HUES64 (cell line): ENCODE measurements around the gene ASF1B.

Experiments used
- H3K27ac ChIP-seq: 2 replicates; pipeline ENCODE4 v1.7.0; 2013; ENCODE audit warnings: low read depth, low read length, inconsistent platforms
- H3K27me3 ChIP-seq: 2 replicates; pipeline ENCODE4 v1.6.1; 2013; ENCODE audit warnings: mild to moderate bottlenecking, low read length; ENCODE audit not compliant: insufficient read depth
- H3K36me3 ChIP-seq: 2 replicates; pipeline ENCODE4 v1.6.1; 2013; ENCODE audit warnings: mild to moderate bottlenecking, low read length; ENCODE audit not compliant: insufficient read depth
- H3K4me1 ChIP-seq: 2 replicates; pipeline ENCODE4 v1.6.1; 2013; ENCODE audit warnings: mild to moderate bottlenecking, low read length, moderate library complexity; ENCODE audit not compliant: insufficient read depth
- H3K4me3 ChIP-seq: 2 replicates; pipeline ENCODE4 v1.5.1; 2013; ENCODE audit warnings: mild to moderate bottlenecking, low read length, moderate library complexity
- H3K9ac ChIP-seq: 2 replicates; pipeline ENCODE4 v1.6.1; 2013; ENCODE audit warnings: mild to moderate bottlenecking, low read depth, low read length
- H3K9me3 ChIP-seq: 2 replicates; pipeline ENCODE4 v1.6.1; 2013; ENCODE audit warnings: low read depth, low read length; ENCODE audit not compliant: insufficient read depth
- WGBS: fragments of 150-250, 120-280 bp; methylation state at CpG from one replicate; pipeline ENCODE4 v1.1.7; 2013; ENCODE audit warnings: missing lambda C conversion rate; 5-methylcytosine and 5-hydroxymethylcytosine counted together

The ASF1B gene

GRCh38 chr19:14127929-14128509 is 8.4 kb downstream of the ASF1B start:
- WGBS: 95% methylated on average over 4 of the region's 4 CpGs
- no peaks in the 10 kb centered on the region for H3K9me3 ChIP-seq
- H3K4me3 ChIP-seq: no peak overlapping the region
- peaks cover 37% of the 10 kb centered on the region for H3K36me3 ChIP-seq
- H3K27me3 ChIP-seq: no peaks in the 10 kb centered on the region
- no peak overlapping the region for H3K27ac ChIP-seq
- H3K9ac ChIP-seq: no peak overlapping the region
- H3K4me1 ChIP-seq: no peaks in the 10 kb centered on the region

GRCh38 chr19:14127176-14127575 is 9.2 kb downstream of the ASF1B start:
- Histone ChIP-seq H3K27me3 (no peaks in the 10 kb centered on the region), H3K27ac (no peak overlapping the region)

GRCh38 chr19:14122924-14123323 is 13.5 kb downstream of the ASF1B start:
- H3K4me3 ChIP-seq: no peak overlapping the region
- 94% methylated on average over 6 of the region's 6 CpGs for WGBS
- H3K27me3 ChIP-seq: no peaks in the 10 kb centered on the region
- no peaks in the 10 kb centered on the region for H3K9me3 ChIP-seq
- no peak overlapping the region for H3K9ac ChIP-seq
- no peak overlapping the region for H3K27ac ChIP-seq
- H3K4me1 ChIP-seq: peaks cover 4% of the 10 kb centered on the region; the same call in 1 of the 2 replicates
- H3K36me3 ChIP-seq: peaks cover 33% of the 10 kb centered on the region

More at GRCh38 chr19:14127176-14127575, 9.2 kb downstream of the ASF1B start:
- 94% methylated on average over 8 of the region's 8 CpGs for WGBS
- H3K9ac ChIP-seq: no peak overlapping the region
- H3K9me3 ChIP-seq: no peaks in the 10 kb centered on the region
- no peak overlapping the region for H3K4me3 ChIP-seq
- H3K36me3 ChIP-seq: peaks cover 35% of the 10 kb centered on the region
- H3K4me1 ChIP-seq: no peaks in the 10 kb centered on the region

- Histone ChIP-seq H3K9me3 (no peaks in the 10 kb centered on the region), H3K9ac (no peak overlapping the region), H3K27ac (no peak overlapping the region), H3K27me3 (no peaks in the 10 kb centered on the region), H3K36me3 (peaks cover 26% of the 10 kb centered on the region), H3K4me3 (no peak overlapping the region), H3K4me1 (peaks cover 7% of the 10 kb centered on the region; the same call in 1 of the 2 replicates)
- WGBS: 95% methylated on average over 7 of the region's 7 CpGs
Measured at GRCh38 chr19:14120497-14120780, 15.9 kb downstream of the ASF1B start.

GRCh38 chr19:14119644-14120496 is 16.5 kb downstream of the ASF1B start:
- H3K27ac ChIP-seq: no peak overlapping the region
- H3K4me3 ChIP-seq: no peak overlapping the region
- peaks cover 7% of the 10 kb centered on the region; the same call in 1 of the 2 replicates for H3K4me1 ChIP-seq
- peaks cover 22% of the 10 kb centered on the region for H3K36me3 ChIP-seq
- H3K27me3 ChIP-seq: no peaks in the 10 kb centered on the region
- H3K9me3 ChIP-seq: no peaks in the 10 kb centered on the region
- WGBS: 93% methylated on average over 7 of the region's 7 CpGs
- no peak overlapping the region for H3K9ac ChIP-seq

GRCh38 chr19:14119146-14119545 is 17.2 kb downstream of the ASF1B start:
- H3K27ac ChIP-seq: peak overlapping the region; percentile 89; the same call in 1 of the 2 replicates
- WGBS: 82% methylated on average over 2 of the region's 3 CpGs
- peaks cover 16% of the 10 kb centered on the region for H3K36me3 ChIP-seq
- H3K27me3 ChIP-seq: no peaks in the 10 kb centered on the region
- H3K4me3 ChIP-seq: peak overlapping the region; percentile 61; the same call in 1 of the 2 replicates
- H3K4me1 ChIP-seq: peaks cover 7% of the 10 kb centered on the region; the same call in 1 of the 2 replicates
- no peaks in the 10 kb centered on the region for H3K9me3 ChIP-seq
- H3K9ac ChIP-seq: no peak overlapping the region; the same call in 1 of the 2 replicates

GRCh38 chr19:14118165-14119051 is 18.0 kb downstream of the ASF1B start:
- Histone ChIP-seq H3K4me3 (peak overlapping the region; percentile 61), H3K9me3 (no peaks in the 10 kb centered on the region), H3K9ac (peak overlapping the region; percentile 74), H3K4me1 (peaks cover 10% of the 10 kb centered on the region), H3K27ac (peak overlapping the region; percentile 89), H3K27me3 (no peaks in the 10 kb centered on the region), H3K36me3 (peaks cover 12% of the 10 kb centered on the region)
- WGBS: 13% methylated on average over 59 of the region's 61 CpGs

GRCh38 chr19:14117668-14118164 is 18.7 kb downstream of the ASF1B start, which contains the start of gene PRKACA:
TSS of gene PRKACA (minus strand) at chr19:14117762. CDS start at chr19:14117547, 215 bp downstream.
- WGBS: under 1% methylated on average over 67 of the region's 67 CpGs
- Histone ChIP-seq H3K4me3 (peak within 1 kb of the TSS; percentile 63), H3K27ac (peak within 1 kb of the TSS; percentile 89), H3K27me3 (no peaks in the 10 kb centered on the region), H3K36me3 (peaks cover 12% of the 10 kb centered on the region), H3K9me3 (no peaks in the 10 kb centered on the region), H3K9ac (peak within 1 kb of the TSS; percentile 74), H3K4me1 (peaks cover 16% of the 10 kb centered on the region)

GRCh38 chr19:14116918-14117578 is 19.3 kb downstream of the ASF1B start:
- Histone ChIP-seq H3K9ac (no peak overlapping the region), H3K36me3 (peaks cover 12% of the 10 kb centered on the region), H3K9me3 (no peaks in the 10 kb centered on the region), H3K27me3 (no peaks in the 10 kb centered on the region), H3K27ac (no peak overlapping the region), H3K4me3 (peak overlapping the region; percentile 63), H3K4me1 (peaks cover 22% of the 10 kb centered on the region)
- WGBS: under 1% methylated on average over 33 of the region's 33 CpGs

- H3K4me1 ChIP-seq: peaks cover 26% of the 10 kb centered on the region
- H3K9me3 ChIP-seq: no peaks in the 10 kb centered on the region
- peak overlapping the region; percentile 63 for H3K4me3 ChIP-seq
- no peak overlapping the region for H3K9ac ChIP-seq
- H3K27ac ChIP-seq: no peak overlapping the region
- WGBS: 48% methylated on average over 6 of the region's 6 CpGs
- H3K36me3 ChIP-seq: peaks cover 11% of the 10 kb centered on the region
- H3K27me3 ChIP-seq: no peaks in the 10 kb centered on the region
Measured at GRCh38 chr19:14116525-14116917, 19.9 kb downstream of the ASF1B start.
